Brain microvascular endothelial cell (primary cell): Measurements from ENCODE around the gene TIAM2.
"Not testable (repeated sequence)": the region's sequence is repeated elsewhere in the genome, so short reads cannot be mapped to it uniquely, and the experiment has no call there.

ENCODE experiments used
- DNase-seq: peaks from one replicate; pipeline ENCODE4 v3.0.0-alpha.2; 2020
- H3K27ac ChIP-seq: fragments of 250-450 bp; sonication (Bioruptor Pico); 2 replicates; pipeline ENCODE4 v1.5.1; 2020; ENCODE audit warnings: mild to moderate bottlenecking, moderate library complexity
- H3K27me3 ChIP-seq: fragments of 250-450 bp; sonication (Bioruptor Pico); replicated peaks from 2 replicates; pipeline ENCODE4 v1.5.1; 2020; ENCODE audit warnings: mild to moderate bottlenecking
- H3K36me3 ChIP-seq: fragments of 250-450 bp; sonication (Bioruptor Pico); replicated peaks from 2 replicates; pipeline ENCODE4 v1.5.1; 2020; ENCODE audit warnings: mild to moderate bottlenecking
- H3K4me3 ChIP-seq: 2 replicates; pipeline ENCODE4 v1.5.1; 2011; ENCODE audit warnings: low read depth, mild to moderate bottlenecking, control low read depth, low read length, moderate library complexity
- CTCF ChIP-seq: IDR thresholded peaks from 2 replicates; pipeline ENCODE4 v1.5.1; 2011; ENCODE audit warnings: low read depth, mild to moderate bottlenecking, moderate library complexity, low read length, control low read depth, inconsistent platforms; ENCODE audit errors: missing control alignments
- in situ Hi-C: cut with HindIII; loops from 2 replicates; pipeline ENCODE4 v1.10.0; 2017; ENCODE audit warnings: low sequenced_read_pairs, low pct_ligation_motif_present

Gene TIAM2

GRCh38 chr6:155100591-155100990 lies 105.5 kb downstream of the TIAM2 start:
- no peak for TF ChIP-seq CTCF
- no peak overlapping the region for H3K27ac ChIP-seq
- in situ Hi-C loops = no loop called here
- no peak for DNase-seq
- H3K36me3 ChIP-seq = no peaks in the 10 kb centered on the region
- no peak overlapping the region for H3K4me3 ChIP-seq
- no peaks in the 10 kb centered on the region for H3K27me3 ChIP-seq

DNA sequence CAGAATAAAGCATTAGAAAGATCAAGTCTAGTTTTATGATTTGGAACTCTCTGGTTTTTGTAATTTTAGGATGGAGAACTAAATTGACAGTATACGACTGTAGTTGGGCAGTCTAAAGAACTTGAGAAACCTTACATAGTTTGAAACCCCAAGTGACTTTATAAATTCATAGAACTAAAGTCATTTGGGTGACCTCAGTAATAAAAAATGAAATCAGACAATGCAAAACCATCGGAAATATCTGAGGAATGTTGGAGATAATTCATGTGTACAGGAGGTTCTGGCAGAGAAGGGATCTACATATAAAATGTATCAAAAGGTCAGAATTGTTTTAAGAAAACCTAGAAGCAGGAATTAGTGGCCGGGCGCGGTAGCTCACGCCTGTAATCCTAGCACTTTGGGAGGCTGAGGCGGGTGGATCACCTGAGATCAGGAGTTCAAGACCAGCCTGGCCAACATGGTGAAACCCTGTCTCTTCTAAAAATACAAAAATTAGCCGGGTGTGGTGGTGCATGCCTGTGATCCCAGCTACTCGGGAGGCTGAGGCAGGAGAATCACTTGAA lies 108.0 kb downstream of the TIAM2 start:
- peak; percentile 49 for DNase-seq
- peak overlapping the region; percentile 42 for H3K27ac ChIP-seq
- H3K36me3 ChIP-seq, in situ Hi-C loops, H3K4me3 ChIP-seq, H3K27me3 ChIP-seq: not testable (repeated sequence)

GRCh38 chr6:155103816-155104366 lies 108.8 kb downstream of the TIAM2 start:
- no peak for TF ChIP-seq CTCF
- Histone ChIP-seq H3K4me3 (no peak overlapping the region), H3K27ac (peak overlapping the region; percentile 42), H3K36me3 (no peaks in the 10 kb centered on the region), H3K27me3 (no peaks in the 10 kb centered on the region)
- in situ Hi-C loops = no loop called here
- peak; percentile 51 for DNase-seq

GRCh38 chr6:155106456-155107115 lies 111.5 kb downstream of the TIAM2 start:
- in situ Hi-C loops = no loop called here
- Histone ChIP-seq H3K4me3 (no peak overlapping the region), H3K36me3 (no peaks in the 10 kb centered on the region), H3K27me3 (no peaks in the 10 kb centered on the region), H3K27ac (no peak overlapping the region)
- DNase-seq = no peak
- TF ChIP-seq CTCF = no peak

GRCh38 chr6:155107432-155108069 lies 112.4 kb downstream of the TIAM2 start:
- H3K27ac ChIP-seq = no peak overlapping the region
- no peak for DNase-seq
- TF ChIP-seq CTCF = no peak
- in situ Hi-C loops = no loop called here
- no peak overlapping the region for H3K4me3 ChIP-seq
- no peaks in the 10 kb centered on the region for H3K27me3 ChIP-seq
- H3K36me3 ChIP-seq = no peaks in the 10 kb centered on the region

DNA sequence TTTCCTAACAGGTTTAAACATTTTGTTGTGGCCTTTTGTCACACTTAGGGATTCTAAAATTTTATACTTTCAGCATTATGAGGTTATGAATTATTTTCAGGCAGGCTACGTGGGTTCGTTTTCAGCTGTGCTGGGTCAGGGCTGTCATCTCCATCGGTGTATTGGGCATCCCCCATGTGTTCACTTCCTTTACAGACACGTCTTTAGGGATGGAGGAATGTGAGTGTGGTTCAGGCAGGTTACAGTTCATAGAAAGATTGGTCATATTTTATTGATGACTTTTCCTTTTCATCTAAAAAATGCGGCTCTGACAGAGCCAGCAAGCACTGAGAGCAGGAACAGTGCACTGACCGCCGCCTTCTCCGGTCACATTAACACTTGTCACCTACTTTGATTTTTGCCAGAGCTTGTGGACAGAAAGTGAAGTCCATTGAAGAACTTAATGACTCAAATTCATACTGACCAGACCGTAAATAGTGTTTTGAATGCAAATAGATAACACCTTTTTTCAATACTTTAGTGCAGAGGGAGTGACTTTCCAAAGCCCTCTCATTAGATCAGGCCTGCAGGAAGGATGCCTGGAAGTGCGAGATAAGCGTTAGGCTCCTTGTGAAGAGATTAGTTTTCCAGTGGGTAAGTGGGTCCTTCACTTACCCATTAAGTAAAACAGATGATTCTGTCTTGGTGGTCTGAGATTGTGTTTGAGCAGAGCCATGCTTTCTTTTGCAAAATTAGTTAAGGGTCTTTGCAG lies 113.1 kb downstream of the TIAM2 start:
- H3K36me3 ChIP-seq = no peaks in the 10 kb centered on the region
- in situ Hi-C loops = no loop called here
- no peak overlapping the region for H3K27ac ChIP-seq
- H3K27me3 ChIP-seq = no peaks in the 10 kb centered on the region
- no peak for DNase-seq
- no peak for TF ChIP-seq CTCF
- no peak overlapping the region for H3K4me3 ChIP-seq
